Kidney (tissue), 14 donors: ENCODE results near the gene ACSF3. TPM values are rescaled to one million over a fixed set of nuclear protein-coding genes. Genes with fewer than 3 reads are reported as not detected.
"Not testable (repeated sequence)": the region's sequence is repeated elsewhere in the genome, so short reads cannot be mapped to it uniquely, and the experiment has no call there.

ENCODE experiments used
- DNase-seq, 5 donors: peaks; one replicate each; pipeline ENCODE4 v3.0.0-alpha.2; 2013 to 2020
- FAIRE-seq: peaks from 2 replicates; lab custom pipeline; 2012; peaks lifted over from hg19 to GRCh38; lab: Jason Lieb, UNC
- H3K27ac ChIP-seq, 2 donors: one replicate each; pipeline ENCODE4 v1.7.0; 2013; ENCODE audit warnings: low read depth in 2 of 2, low read length in 2 of 2, inconsistent platforms in 1 of 2
- H3K27me3 ChIP-seq: one replicate; pipeline ENCODE4 v1.7.1; 2013; ENCODE audit warnings: low read length, inconsistent platforms; ENCODE audit not compliant: control insufficient read depth, insufficient read depth
- H3K36me3 ChIP-seq, 3 donors: one replicate each; pipeline versions ENCODE4 v1.7.0 to v1.7.1; 2013; ENCODE audit warnings: low read length in 3 of 3, control low read depth in 1 of 3, inconsistent platforms in 1 of 3; ENCODE audit not compliant: insufficient read depth in 3 of 3, control insufficient read depth in 2 of 3
- H3K4me1 ChIP-seq, 3 donors: one replicate each; pipeline versions ENCODE4 v1.7.0 to v1.7.1; 2013; ENCODE audit warnings: low read length in 3 of 3, inconsistent platforms in 1 of 3, low read depth in 1 of 3; ENCODE audit not compliant: control insufficient read depth in 2 of 3, insufficient read depth in 2 of 3
- H3K4me3 ChIP-seq, 3 donors: one replicate each; pipeline versions ENCODE4 v1.7.0 to v1.8.1; 2013; ENCODE audit warnings: low read length in 3 of 3, control low read depth in 1 of 3, inconsistent platforms in 1 of 3
- H3K9ac ChIP-seq, 3 donors: one replicate each; pipeline versions ENCODE4 v1.7.0 to v1.7.1; 2013; ENCODE audit warnings: low read length in 3 of 3, control low read depth in 1 of 3, inconsistent platforms in 1 of 3
- H3K9me3 ChIP-seq, 3 donors: one replicate each; pipeline versions ENCODE4 v1.7.0 to v1.7.1; 2013; ENCODE audit warnings: low read length in 3 of 3, control low read depth in 1 of 3, inconsistent platforms in 1 of 3; ENCODE audit not compliant: control insufficient read depth in 2 of 3, insufficient read depth in 1 of 3
- intact Hi-C: fragments of 100-400 bp; cut with DNase I; formaldehyde crosslinking; loops from one replicate; pipeline ENCODE4 v1.11.1; 2022
- polyA plus RNA-seq: library from polyadenylated mRNA; stranded (reverse); fragments of 350-450 nt; fragmentation: Illumina TruSeq; extraction: RNeasy Lipid Tissue Mini Kit (QIAGEN cat#74804); gene quantifications from one replicate; pipeline ENCODE4 v1.2.3, GENCODE V29; 2014; ENCODE audit warnings: low read depth, low replicate concordance; ENCODE audit not compliant: insufficient read depth
- total RNA-seq: library from RNA; stranded (reverse); fragmentation: NEBNext Ultra II Directional; extraction: Animal tissue kit (Norgen Biotek cat#: 25700); gene quantifications from one replicate; pipeline ENCODE4 v1.2.1, GENCODE V29; 2021
- TF ChIP-seq, protein P1 (sequence below): IDR thresholded peaks from 3 replicates; pipeline ENCODE4 v1.5.1; 2012; ENCODE audit warnings: mild to moderate bottlenecking, moderate library complexity, borderline replicate concordance; ENCODE audit not compliant: insufficient read depth; ENCODE audit errors: extremely low read depth
- donor health status: control.
- donor health status: control.
- donor health status: control.
- donor health status: control.
- donor health status: control.
- donor health status: DM: yes; HTN: yes; CAD: no.
- donor health status: Normal renal cell carcinoma (clear cell type).

The ACSF3 gene
- total and polyA plus RNA-seq, 2 donors from 2014 or later: 33.2 to 39.0 TPM

DNA sequence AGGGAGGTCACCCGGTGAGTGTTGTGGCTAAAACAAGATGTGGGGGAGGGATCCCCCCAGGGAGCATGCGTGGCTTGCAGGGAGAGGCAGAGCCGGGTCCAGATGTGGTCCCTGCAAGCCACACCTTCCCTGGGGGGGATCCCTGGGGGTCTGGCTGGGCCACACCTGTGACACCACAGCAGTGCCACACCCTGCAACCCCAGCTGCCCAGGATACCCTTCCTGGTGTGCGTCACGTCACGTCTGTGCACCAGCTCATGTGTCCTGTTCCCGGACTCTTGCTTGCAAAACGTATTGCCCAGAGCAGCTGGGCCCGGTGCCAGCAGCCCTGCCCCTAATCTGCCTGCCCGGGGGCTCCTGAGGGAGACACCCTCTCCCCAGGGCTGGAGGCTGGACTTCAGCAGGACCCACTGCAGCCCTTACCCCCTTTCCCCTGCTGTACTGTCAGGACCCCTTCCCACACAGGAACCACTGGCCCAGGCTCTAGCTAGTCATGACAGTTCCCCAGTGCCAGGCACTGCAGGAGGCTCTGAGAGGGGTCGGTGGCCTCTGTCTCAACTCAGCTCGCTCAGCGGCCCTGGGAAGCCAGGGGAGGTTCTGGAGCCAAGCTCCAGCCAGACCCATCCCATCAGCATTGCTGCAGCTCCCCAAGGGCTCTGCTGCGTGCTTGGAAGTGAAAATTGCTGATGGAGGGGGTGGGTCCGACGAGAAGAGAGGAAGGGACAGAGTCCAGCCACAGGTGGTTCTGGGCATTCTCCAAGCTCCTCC lies 25.8 kb upstream of the ACSF3 start:
- Histone ChIP-seq H3K36me3 (no peaks in the 10 kb centered on the region), H3K9me3 (peaks cover 0 to 3% (median 0%) of the 10 kb centered on the region in 3 donors), H3K4me1 (no peaks in the 10 kb centered on the region), H3K4me3 (no peak overlapping the region), H3K27me3 (peaks cover 3% of the 10 kb centered on the region), H3K27ac (no peak overlapping the region), H3K9ac (no peak overlapping the region)
- TF ChIP-seq, protein P1, sequence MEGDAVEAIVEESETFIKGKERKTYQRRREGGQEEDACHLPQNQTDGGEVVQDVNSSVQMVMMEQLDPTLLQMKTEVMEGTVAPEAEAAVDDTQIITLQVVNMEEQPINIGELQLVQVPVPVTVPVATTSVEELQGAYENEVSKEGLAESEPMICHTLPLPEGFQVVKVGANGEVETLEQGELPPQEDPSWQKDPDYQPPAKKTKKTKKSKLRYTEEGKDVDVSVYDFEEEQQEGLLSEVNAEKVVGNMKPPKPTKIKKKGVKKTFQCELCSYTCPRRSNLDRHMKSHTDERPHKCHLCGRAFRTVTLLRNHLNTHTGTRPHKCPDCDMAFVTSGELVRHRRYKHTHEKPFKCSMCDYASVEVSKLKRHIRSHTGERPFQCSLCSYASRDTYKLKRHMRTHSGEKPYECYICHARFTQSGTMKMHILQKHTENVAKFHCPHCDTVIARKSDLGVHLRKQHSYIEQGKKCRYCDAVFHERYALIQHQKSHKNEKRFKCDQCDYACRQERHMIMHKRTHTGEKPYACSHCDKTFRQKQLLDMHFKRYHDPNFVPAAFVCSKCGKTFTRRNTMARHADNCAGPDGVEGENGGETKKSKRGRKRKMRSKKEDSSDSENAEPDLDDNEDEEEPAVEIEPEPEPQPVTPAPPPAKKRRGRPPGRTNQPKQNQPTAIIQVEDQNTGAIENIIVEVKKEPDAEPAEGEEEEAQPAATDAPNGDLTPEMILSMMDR: no peak
- DNase-seq: no peak
- FAIRE-seq: no peak
- intact Hi-C loops: no loop called here

DNA sequence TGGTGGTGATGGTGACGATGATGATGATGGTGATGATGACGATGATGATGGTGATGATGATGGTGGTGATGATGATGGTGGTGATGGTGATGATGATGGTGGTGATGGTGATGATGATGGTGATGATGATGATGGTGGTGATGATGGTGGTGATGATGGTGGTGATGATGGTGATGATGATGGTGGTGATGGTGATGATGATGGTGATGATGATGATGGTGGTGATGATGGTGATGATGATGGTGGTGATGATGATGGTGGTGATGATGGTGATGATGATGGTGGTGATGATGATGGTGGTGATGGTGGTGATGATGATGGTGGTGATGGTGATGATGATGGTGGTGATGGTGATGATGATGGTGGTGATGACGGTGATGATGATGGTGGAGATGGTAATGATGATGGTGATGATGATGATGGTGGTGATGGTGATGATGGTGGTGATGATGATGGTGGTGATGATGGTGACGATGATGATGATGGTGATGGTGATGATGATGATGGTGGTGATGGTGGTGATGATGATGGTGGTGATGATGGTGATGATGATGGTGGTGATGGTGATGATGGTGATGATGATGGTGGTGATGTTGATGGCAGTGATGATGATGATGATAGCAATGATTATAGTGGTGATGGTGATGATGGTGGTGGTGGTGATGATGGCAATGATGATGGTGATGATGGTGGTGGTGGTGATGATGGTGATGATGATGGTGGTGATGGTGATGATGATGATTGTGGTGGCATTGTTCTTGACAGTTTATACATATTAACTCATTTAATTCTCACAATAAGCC lies 24.6 kb upstream of the ACSF3 start:
- H3K27ac ChIP-seq, H3K9ac ChIP-seq, H3K27me3 ChIP-seq, H3K36me3 ChIP-seq, H3K4me1 ChIP-seq, H3K4me3 ChIP-seq, FAIRE-seq, DNase-seq, intact Hi-C loops, H3K9me3 ChIP-seq: not testable (repeated sequence)

DNA sequence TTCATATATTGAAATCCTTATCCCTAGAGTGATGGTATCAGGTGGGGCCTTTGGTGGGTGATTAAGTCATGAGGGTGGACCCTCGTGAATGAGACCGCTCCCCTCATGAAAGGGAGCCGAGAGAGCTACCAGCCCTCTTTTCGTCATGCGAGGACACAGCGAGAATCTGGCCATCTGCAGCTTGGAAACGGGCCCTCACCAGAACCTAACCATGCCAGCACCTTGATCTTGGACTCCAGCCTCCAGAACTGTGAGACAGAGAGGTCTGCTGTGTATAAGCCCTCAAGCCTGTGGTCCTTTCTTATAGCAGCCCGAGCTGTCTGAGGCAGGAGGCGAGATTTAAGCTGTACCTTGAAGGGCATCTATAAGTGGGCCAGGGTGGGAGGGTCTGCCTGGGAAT lies 23.7 kb upstream of the ACSF3 start:
- Histone ChIP-seq H3K27me3 (peaks cover 3% of the 10 kb centered on the region), H3K4me3 (no peak overlapping the region), H3K9me3 (peaks cover 0 to 3% (median 0%) of the 10 kb centered on the region in 3 donors), H3K4me1 (no peaks in the 10 kb centered on the region), H3K36me3 (no peaks in the 10 kb centered on the region), H3K27ac (no peak overlapping the region), H3K9ac (no peak overlapping the region)
- TF ChIP-seq, protein P1: no peak
- intact Hi-C loops: no loop called here
- DNase-seq (no peak), FAIRE-seq (no peak)

DNA sequence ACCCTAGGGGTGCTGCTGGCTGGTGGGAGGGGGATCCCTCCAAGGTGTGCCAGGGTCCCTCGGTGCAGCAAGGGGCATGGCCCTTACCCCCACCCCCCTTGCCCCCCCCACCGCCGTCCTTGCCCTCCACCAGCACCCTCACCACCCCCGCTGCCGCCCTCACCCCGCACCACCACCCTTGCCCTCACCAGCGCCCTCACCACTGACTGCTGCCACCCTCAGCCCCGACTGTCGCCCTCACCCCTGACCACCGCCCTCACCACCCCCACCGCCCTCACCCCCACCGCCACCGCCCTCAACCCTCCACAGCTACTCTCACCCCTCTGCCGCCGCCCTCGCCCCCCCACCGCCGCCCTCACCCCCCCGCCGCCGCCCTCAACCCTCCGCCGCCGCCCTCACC lies 23.1 kb upstream of the ACSF3 start:
- Histone ChIP-seq H3K4me3 (no peak overlapping the region), H3K36me3 (no peaks in the 10 kb centered on the region), H3K27me3 (peaks cover 3% of the 10 kb centered on the region), H3K27ac (no peak overlapping the region), H3K9me3 (peaks cover 0 to 3% (median 0%) of the 10 kb centered on the region in 3 donors), H3K4me1 (no peaks in the 10 kb centered on the region), H3K9ac (no peak overlapping the region)
- intact Hi-C loops: no loop called here
- FAIRE-seq (no peak), DNase-seq (no peak)
- TF ChIP-seq, protein P1: no peak
